Lower leg skin (tissue), 3 donors: Measurements from ENCODE around the gene USP10.

Source experiments
- CTCF ChIP-seq, 3 donors: fragments of 450-650 bp; IDR thresholded peaks; one replicate each; pipeline ENCODE4 v1.5.1; 2016; ENCODE audit warnings: antibody characterized with exemption in 3 of 3, mild to moderate bottlenecking in 3 of 3, moderate library complexity in 2 of 3
- POLR2A ChIP-seq, 2 donors: fragments of 450-650 bp; IDR thresholded peaks; one replicate each; pipeline ENCODE4 v1.6.1; 2016 to 2017; ENCODE audit warnings: antibody characterized with exemption in 2 of 2, mild to moderate bottlenecking in 1 of 2, moderate library complexity in 1 of 2

GRCh38 chr16:84673203-84673535 lies 26.6 kb upstream of the USP10 start:
- no peak for TF ChIP-seq CTCF (IDR thresholded peaks at IDR 0.05)
- no peak for TF ChIP-seq POLR2A (IDR thresholded peaks at IDR 0.05)
